A549 (cell line): ENCODE measurements around the gene ODAD4. TPM values are rescaled to one million over a fixed set of nuclear protein-coding genes. Genes with fewer than 3 reads are reported as not detected.

Experiments
- ATAC-seq, 2 experiments: fragments of 200-7000 bp in 1 of 2; fragments of >200 bp in 1 of 2; cut with Nextera tagmentation in 1 of 2; cut with Tn5 transposase in 1 of 2; 3 replicates each; pipeline versions ENCODE4 v1.8.0 to v1.9.1; 2018 to 2020; ENCODE audit warnings: mild to moderate bottlenecking in 1 of 2, moderate library complexity in 1 of 2
- CTCF ChIA-PET: fragments of 300-600 bp; sonication (Branson Sonifier 250); formaldehyde crosslinking; extraction: SDS; loops from one replicate; lab custom pipeline; 2021; ENCODE audit warnings: antibody characterized with exemption, inconsistent platforms; lab: Yijun Ruan, JAX
- POLR2A ChIA-PET: fragments of 350-600 bp; formaldehyde crosslinking; extraction: SDS; loops from one replicate; lab custom pipeline; 2021; ENCODE audit warnings: antibody characterized with exemption, inconsistent platforms; lab: Yijun Ruan, JAX
- DNase-seq, 2 experiments: peaks; one replicate each; pipeline versions ENCODE4 v3.0.0 to v3.0.0-alpha.2; 2011 to 2016; ENCODE audit warnings: low read depth in 1 of 2, low spot score in 1 of 2
- FAIRE-seq: peaks from 2 replicates; lab custom pipeline; 2011; peaks lifted over from hg19 to GRCh38; lab: Jason Lieb, UNC
- H3K27ac ChIP-seq, 2 experiments: fragments of >200 bp; sonication (Bioruptor Twin); formaldehyde crosslinking; 3 replicates each; pipeline ENCODE4 v1.5.1; 2016 to 2017
- H3K4me1 ChIP-seq: fragments of >200 bp; sonication (Bioruptor Twin); formaldehyde crosslinking; 3 replicates; pipeline ENCODE4 v1.6.1; 2016
- H3K4me2 ChIP-seq: fragments of >200 bp; sonication (Bioruptor Twin); formaldehyde crosslinking; 3 replicates; pipeline ENCODE4 v1.6.1; 2016
- H3K4me3 ChIP-seq: fragments of >200 bp; sonication (Bioruptor Twin); formaldehyde crosslinking; 3 replicates; pipeline ENCODE4 v1.5.1; 2016
- H3K9me3 ChIP-seq: fragments of >200 bp; sonication (Bioruptor Twin); formaldehyde crosslinking; 3 replicates; pipeline ENCODE4 v1.6.1; 2016
- ATOH8 ChIP-seq: fragments of 250-450 bp; sonication (Bioruptor Pico); IDR thresholded peaks from 2 replicates; pipeline ENCODE4 v1.5.0; 2020; ENCODE audit warnings: low read depth, mild to moderate bottlenecking, moderate library complexity
- CBX2 ChIP-seq: fragments of 200-600 bp; sonication (generic); IDR thresholded peaks from 2 replicates; pipeline ENCODE4 v1.6.1; 2016; ENCODE audit warnings: low read depth, mild to moderate bottlenecking, borderline replicate concordance
- CBX8 ChIP-seq: fragments of 200-600 bp; sonication (generic); IDR thresholded peaks from 2 replicates; pipeline ENCODE4 v1.6.1; 2016
- CEBPB ChIP-seq, 2 experiments: fragments of >200 bp in 1 of 2; sonication (Bioruptor Twin) in 1 of 2; formaldehyde crosslinking in 1 of 2; IDR thresholded peaks; 2 replicates each; pipeline ENCODE4 v1.6.1; 2012 to 2016
- CHD2 ChIP-seq: fragments of 150-350 bp; IDR thresholded peaks from 2 replicates; pipeline ENCODE4 v1.6.1; 2014; ENCODE audit warnings: low read length; ENCODE audit not compliant: partially characterized antibody
- ELK1 ChIP-seq: fragments of 150-350 bp; IDR thresholded peaks from 2 replicates; pipeline ENCODE4 v1.6.1; 2014; ENCODE audit warnings: low read depth, mild to moderate bottlenecking, low read length
- ESRRA ChIP-seq: fragments of 150-350 bp; IDR thresholded peaks from 2 replicates; pipeline ENCODE4 v1.6.1; 2014; ENCODE audit warnings: mild to moderate bottlenecking, low read length, borderline replicate concordance
- FOSB ChIP-seq: fragments of 250-450 bp; sonication (Bioruptor Pico); IDR thresholded peaks from 2 replicates; pipeline ENCODE4 v1.5.0; 2020; ENCODE audit warnings: mild to moderate bottlenecking, moderate library complexity
- HEYL ChIP-seq: fragments of 250-450 bp; sonication (Bioruptor Pico); IDR thresholded peaks from 2 replicates; pipeline ENCODE4 v1.8.0; 2021; ENCODE audit warnings: mild to moderate bottlenecking, moderate library complexity
- HMGXB4 ChIP-seq: fragments of 250-450 bp; sonication (Bioruptor Pico); IDR thresholded peaks from 2 replicates; pipeline ENCODE4 v1.5.0; 2021; ENCODE audit warnings: mild to moderate bottlenecking, moderate library complexity, borderline replicate concordance
- HOXA7 ChIP-seq: fragments of 250-450 bp; sonication (Bioruptor Pico); IDR thresholded peaks from 2 replicates; pipeline ENCODE4 v1.5.0; 2020; ENCODE audit warnings: mild to moderate bottlenecking, moderate library complexity
- KDM5A ChIP-seq: fragments of 200-600 bp; sonication (generic); IDR thresholded peaks from 2 replicates; pipeline ENCODE4 v1.6.1; 2016; ENCODE audit warnings: antibody characterized with exemption, mild to moderate bottlenecking
- MAFK ChIP-seq: fragments of 450-650 bp; IDR thresholded peaks from 2 replicates; pipeline ENCODE4 v1.6.1; 2014; ENCODE audit not compliant: partially characterized antibody
- MYC ChIP-seq: IDR thresholded peaks from 2 replicates; pipeline ENCODE4 v1.6.1; 2012; ENCODE audit warnings: mild to moderate bottlenecking, inconsistent platforms, low read length, improper control_type of control experiment, borderline replicate concordance
- NR3C1 ChIP-seq: fragments of >200 bp; sonication (Bioruptor Twin); formaldehyde crosslinking; IDR thresholded peaks from 3 replicates; pipeline ENCODE4 v1.6.1; 2017
- POLR2A ChIP-seq: IDR thresholded peaks from 2 replicates; pipeline ENCODE4 v1.6.1; 2012; ENCODE audit warnings: mild to moderate bottlenecking, low read length
- POLR2AphosphoS2 ChIP-seq: conservative IDR thresholded peaks from 2 replicates; pipeline ENCODE4 v1.6.1; 2012; ENCODE audit warnings: low read length, improper control_type of control experiment, inconsistent platforms
- RAD21 ChIP-seq, 2 experiments: fragments of >200 bp in 1 of 2; sonication (Bioruptor Twin) in 1 of 2; formaldehyde crosslinking in 1 of 2; IDR thresholded peaks in 1 of 2; conservative IDR thresholded peaks in 1 of 2; 2 replicates in 1 of 2; 3 replicates in 1 of 2; pipeline ENCODE4 v1.6.1; 2012 to 2018; ENCODE audit warnings: inconsistent platforms in 1 of 2
- REST ChIP-seq: fragments of 200-600 bp; sonication (generic); IDR thresholded peaks from 2 replicates; pipeline ENCODE4 v1.6.1; 2016; ENCODE audit warnings: antibody characterized with exemption, mild to moderate bottlenecking, moderate library complexity
- RNF2 ChIP-seq: fragments of 200-600 bp; sonication (generic); IDR thresholded peaks from 2 replicates; pipeline ENCODE4 v1.6.1; 2016; ENCODE audit warnings: low read depth, mild to moderate bottlenecking, antibody characterized with exemption, moderate library complexity, borderline replicate concordance
- SREBF2 ChIP-seq: fragments of 450-650 bp; IDR thresholded peaks from 2 replicates; pipeline ENCODE4 v1.6.1; 2014; ENCODE audit warnings: mild to moderate bottlenecking, moderate library complexity
- ZFP36 ChIP-seq: fragments of 450-650 bp; IDR thresholded peaks from 2 replicates; pipeline ENCODE4 v1.6.1; 2014; ENCODE audit warnings: borderline replicate concordance; ENCODE audit not compliant: partially characterized antibody
- ZSCAN20 ChIP-seq: fragments of 250-450 bp; sonication (Bioruptor Pico); IDR thresholded peaks from 2 replicates; pipeline ENCODE4 v1.8.0; 2022; ENCODE audit warnings: mild to moderate bottlenecking, moderate library complexity
- WGBS: methylation state at CpG from one replicate; pipeline ENCODE4 v1.1.6; 2017; ENCODE audit errors: missing lambda C conversion rate; 5-methylcytosine and 5-hydroxymethylcytosine counted together
- polyA plus RNA-seq, 4 experiments: library from polyadenylated mRNA; depleted of rRNA in 3 of 4; stranded (reverse); fragments of >200 nt; fragmentation: RNase III in 1 of 4; extraction: RNeasy Plus Mini Kit Qiagen cat#74134 plus additional on column Dnase treatment in 1 of 4; gene quantifications; 2 replicates in 3 of 4; 3 replicates in 1 of 4; pipeline ENCODE4 v1.2.3, GENCODE V29; 2011 to 2017

ODAD4 gene
- polyA plus RNA-seq, 2 of the 4 experiments (the other 2 are of a cell fraction) = 2.0 to 2.3 TPM

- ChIA-PET CTCF (interaction anchor here (1.1 to 11.5 kb wide), 10 partner anchors 9 to 171 kb away, joined by 3 to 111 read pairs (median 5); partner anchors contain the start of genes ACLY, ODAD4 and P3H4), POLR2A (interaction anchor here (0.9 to 2.8 kb wide), 3 partner anchors 10 to 108 kb away, joined by 3 to 12 read pairs (median 7); partner anchors contain the start of genes ACLY, DNAJC7 and KLHL11)
- DNase-seq = no peak
- FAIRE-seq = no peak
- 92% methylated on average over 13 of the region's 13 CpGs for WGBS
- no peak for ATAC-seq
- Histone ChIP-seq H3K4me3 (no peak overlapping the region), H3K4me2 (peak overlapping the region; percentile 84), H3K9me3 (no peaks in the 10 kb centered on the region), H3K27ac (peak overlapping the region; percentile 93 to 96), H3K4me1 (peaks cover 99% of the 10 kb centered on the region)
- TF ChIP-seq CHD2 (no peak), RAD21 (conservative IDR thresholded peaks at IDR 0.05 in 1 of 2, IDR thresholded peaks at IDR 0.05 in 1 of 2) (no peak), HOXA7 (CRISPR knock-in tag) (no peak), ELK1 (no peak), REST (no peak), FOSB (CRISPR knock-in tag) (no peak), CBX8 (no peak), POLR2A (no peak)
These were observed 21.3 kb upstream of the ODAD4 start for GRCh38 chr17:41909088-41909487.

- peak; percentile 68 to 77 for ATAC-seq
- POLR2A ChIA-PET = interaction anchor here (0.6 to 1.5 kb wide), 11 partner anchors 8 to 221 kb away, joined by 3 to 7 read pairs (median 3); partner anchors contain the start of genes ACLY, CNP, KLHL11 and ODAD4
- no peak for TF ChIP-seq HEYL (CRISPR knock-in tag)
- peak; percentile 97 for TF ChIP-seq MAFK
- TF ChIP-seq HMGXB4 (CRISPR knock-in tag) = no peak
- no peak for TF ChIP-seq ZFP36
- TF ChIP-seq REST = no peak
- TF ChIP-seq KDM5A = no peak
- TF ChIP-seq POLR2AphosphoS2 = no peak
- TF ChIP-seq RAD21 (conservative IDR thresholded peaks at IDR 0.05 in 1 of 2, IDR thresholded peaks at IDR 0.05 in 1 of 2) = peak; percentile 20 to 49; a peak in 3 of 5 replicates
- TF ChIP-seq MYC = 0 out of 2 replicates have a peak, but pooled peaks have one; percentile 47
- no peak for TF ChIP-seq ZSCAN20 (CRISPR knock-in tag)
- no peak for TF ChIP-seq CEBPB (IDR thresholded peaks at IDR 0.05)
- TF ChIP-seq NR3C1 = no peak
- TF ChIP-seq RNF2 = no peak
- no peak for TF ChIP-seq SREBF2
- TF ChIP-seq CBX8 = no peak
- TF ChIP-seq ESRRA = no peak
- TF ChIP-seq ATOH8 = peak; percentile 87
- no peak for TF ChIP-seq CBX2
These were observed 19.6 kb upstream of the ODAD4 start for GRCh38 chr17:41910701-41911391.

More at GRCh38 chr17:41910701-41911391, 19.6 kb upstream of the ODAD4 start:
- H3K4me1 ChIP-seq = peaks cover 100% of the 10 kb centered on the region
- no peak overlapping the region for H3K4me3 ChIP-seq
- FAIRE-seq (peak; percentile 99), DNase-seq (peak; percentile 97 to 98)
- peak overlapping the region; percentile 84 for H3K4me2 ChIP-seq
- CTCF ChIA-PET = interaction anchor here (0.6 to 11.5 kb wide), 13 partner anchors 8 to 653 kb away, joined by 3 to 111 read pairs (median 7); partner anchors contain the start of genes ACLY, KLHL11, ODAD4 and P3H4
- peak overlapping the region; percentile 93 to 96 for H3K27ac ChIP-seq
- H3K9me3 ChIP-seq = no peaks in the 10 kb centered on the region
- WGBS = 16% methylated on average over 13 of the region's 13 CpGs
